HUES64 (cell line): Measurements from ENCODE around the gene ACOX3.
"Not testable (repeated sequence)": the region's sequence is repeated elsewhere in the genome, so short reads cannot be mapped to it uniquely, and the experiment has no call there.

Experiments used
- H3K27ac ChIP-seq: 2 replicates; pipeline ENCODE4 v1.7.0; 2013; ENCODE audit warnings: low read depth, low read length, inconsistent platforms
- H3K27me3 ChIP-seq: 2 replicates; pipeline ENCODE4 v1.6.1; 2013; ENCODE audit warnings: mild to moderate bottlenecking, low read length; ENCODE audit not compliant: insufficient read depth
- H3K36me3 ChIP-seq: 2 replicates; pipeline ENCODE4 v1.6.1; 2013; ENCODE audit warnings: mild to moderate bottlenecking, low read length; ENCODE audit not compliant: insufficient read depth
- H3K4me1 ChIP-seq: 2 replicates; pipeline ENCODE4 v1.6.1; 2013; ENCODE audit warnings: mild to moderate bottlenecking, low read length, moderate library complexity; ENCODE audit not compliant: insufficient read depth
- H3K4me3 ChIP-seq: 2 replicates; pipeline ENCODE4 v1.5.1; 2013; ENCODE audit warnings: mild to moderate bottlenecking, low read length, moderate library complexity
- H3K9ac ChIP-seq: 2 replicates; pipeline ENCODE4 v1.6.1; 2013; ENCODE audit warnings: mild to moderate bottlenecking, low read depth, low read length
- H3K9me3 ChIP-seq: 2 replicates; pipeline ENCODE4 v1.6.1; 2013; ENCODE audit warnings: low read depth, low read length; ENCODE audit not compliant: insufficient read depth
- WGBS: fragments of 150-250, 120-280 bp; methylation state at CpG from one replicate; pipeline ENCODE4 v1.1.7; 2013; ENCODE audit warnings: missing lambda C conversion rate; 5-methylcytosine and 5-hydroxymethylcytosine counted together

ACOX3 gene

DNA sequence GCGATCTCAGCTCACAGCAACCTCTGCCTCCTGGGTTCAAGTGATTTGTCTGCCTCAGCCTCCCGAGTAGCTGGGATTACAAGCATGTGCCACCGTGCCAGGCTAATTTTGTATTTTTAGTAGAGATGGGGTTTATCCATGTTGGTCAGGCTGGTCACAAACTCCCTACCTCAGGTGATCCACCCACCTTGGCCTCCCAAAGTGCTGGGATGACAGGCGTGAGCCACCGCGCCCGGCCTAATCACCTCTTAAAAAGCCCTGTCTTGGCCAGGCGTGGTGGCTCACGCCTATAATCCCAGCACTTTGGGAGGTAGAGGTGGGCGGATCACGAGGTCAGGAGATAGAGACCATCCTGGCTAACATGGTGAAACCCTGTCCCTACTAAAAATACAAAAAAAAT, 91.3 kb downstream of the ACOX3 start:
- H3K4me1 ChIP-seq: peaks cover 10% of the 10 kb centered on the region
- not testable (repeated sequence) for H3K4me3 ChIP-seq, H3K9me3 ChIP-seq, H3K9ac ChIP-seq, H3K36me3 ChIP-seq, H3K27ac ChIP-seq
- H3K27me3 ChIP-seq: peaks cover 15% of the 10 kb centered on the region
- 91% methylated on average over 11 of the region's 11 CpGs for WGBS

DNA sequence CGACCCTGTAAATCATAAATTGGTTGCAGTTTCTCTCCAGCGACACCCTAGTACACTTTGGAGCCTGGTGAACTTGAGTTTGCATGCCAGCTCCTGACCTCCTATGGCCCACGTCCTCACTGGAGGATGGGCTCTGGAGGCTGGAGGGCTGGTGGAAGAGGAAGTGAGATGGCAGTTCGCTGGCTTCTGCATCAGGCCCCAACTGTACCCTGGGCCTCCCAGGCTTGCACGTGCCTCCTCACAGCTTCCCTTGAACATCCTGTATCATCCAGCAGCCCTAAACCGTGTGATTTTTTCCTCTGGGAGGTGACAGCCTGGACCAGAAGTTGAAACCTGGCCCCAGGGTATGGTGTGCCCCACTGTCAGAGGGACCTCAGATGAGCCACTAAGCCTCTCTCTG, 92.5 kb downstream of the ACOX3 start:
- peaks cover 6% of the 10 kb centered on the region for H3K27me3 ChIP-seq
- no peaks in the 10 kb centered on the region for H3K9me3 ChIP-seq
- H3K27ac ChIP-seq: no peak overlapping the region
- H3K4me1 ChIP-seq: peaks cover 10% of the 10 kb centered on the region
- H3K36me3 ChIP-seq: no peaks in the 10 kb centered on the region
- H3K4me3 ChIP-seq: no peak overlapping the region
- no peak overlapping the region for H3K9ac ChIP-seq
- 94% methylated on average over 6 of the region's 6 CpGs for WGBS

DNA sequence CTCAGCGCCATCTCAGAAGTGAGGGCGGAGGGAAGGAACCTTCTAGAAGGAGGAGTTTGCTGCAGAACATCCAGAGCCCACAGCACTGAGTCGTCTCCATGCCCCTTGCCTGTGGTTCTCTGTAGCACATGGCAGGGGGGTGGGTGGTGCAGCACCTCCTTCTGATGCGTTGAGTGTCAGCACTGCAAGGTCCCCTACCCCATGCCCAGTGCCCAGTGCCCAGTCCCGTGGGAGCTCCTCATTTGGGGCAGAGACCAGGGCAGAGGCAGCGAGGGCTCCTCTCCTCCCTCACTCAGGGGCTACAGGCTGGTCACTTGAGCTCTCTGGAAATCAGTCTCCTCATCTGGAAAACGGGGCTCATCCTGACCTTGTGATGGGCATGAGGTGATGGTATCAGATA, 92.9 kb downstream of the ACOX3 start:
- Histone ChIP-seq H3K27me3 (peaks cover 6% of the 10 kb centered on the region), H3K9me3 (no peaks in the 10 kb centered on the region), H3K27ac (no peak overlapping the region), H3K9ac (no peak overlapping the region), H3K4me1 (peaks cover 10% of the 10 kb centered on the region), H3K4me3 (no peak overlapping the region), H3K36me3 (no peaks in the 10 kb centered on the region)
- WGBS: 92% methylated on average over 7 of the region's 7 CpGs

DNA sequence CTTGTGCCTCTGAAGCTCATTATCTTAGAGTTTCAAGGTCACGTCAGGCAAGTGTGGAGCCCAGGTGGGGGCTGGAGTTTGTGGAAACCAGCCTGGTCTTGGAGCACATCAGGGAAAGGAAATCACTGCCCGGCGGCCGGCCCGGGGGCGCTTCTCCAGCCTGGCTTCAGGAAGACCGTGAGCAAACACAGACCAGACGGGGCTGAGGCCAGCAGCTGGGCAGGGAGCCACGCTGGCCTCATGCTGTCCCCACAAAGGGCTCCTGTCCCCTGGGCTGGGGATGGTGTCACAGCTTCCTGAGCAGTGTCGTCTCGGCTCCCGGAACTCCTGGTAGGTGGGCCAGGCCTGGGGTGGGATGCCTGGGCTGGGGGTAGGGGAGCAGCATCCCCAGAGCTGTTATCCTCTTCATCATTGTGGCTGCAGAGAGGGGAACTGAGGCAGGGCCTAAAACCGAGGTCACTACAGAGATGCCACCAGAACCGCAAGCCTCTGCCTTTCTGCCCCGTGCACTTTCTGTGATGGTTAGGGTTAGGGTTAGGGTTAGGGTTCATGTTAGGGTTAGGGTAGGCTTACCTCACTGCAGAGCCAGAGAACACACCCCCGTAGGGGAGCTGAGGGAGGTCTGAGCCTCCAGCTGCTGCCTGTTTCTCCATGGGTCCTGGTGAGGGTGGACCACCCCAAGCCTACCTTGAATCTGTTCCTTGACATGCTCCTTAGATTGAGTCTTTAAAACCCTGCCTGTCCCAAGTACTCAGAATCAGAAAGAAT, 93.5 kb downstream of the ACOX3 start:
- Histone ChIP-seq H3K36me3 (no peaks in the 10 kb centered on the region), H3K4me1 (peaks cover 6% of the 10 kb centered on the region), H3K9ac (no peak overlapping the region), H3K9me3 (no peaks in the 10 kb centered on the region), H3K27me3 (peaks cover 5% of the 10 kb centered on the region), H3K27ac (no peak overlapping the region), H3K4me3 (no peak overlapping the region)
- 92% methylated on average over 16 of the region's 16 CpGs for WGBS

DNA sequence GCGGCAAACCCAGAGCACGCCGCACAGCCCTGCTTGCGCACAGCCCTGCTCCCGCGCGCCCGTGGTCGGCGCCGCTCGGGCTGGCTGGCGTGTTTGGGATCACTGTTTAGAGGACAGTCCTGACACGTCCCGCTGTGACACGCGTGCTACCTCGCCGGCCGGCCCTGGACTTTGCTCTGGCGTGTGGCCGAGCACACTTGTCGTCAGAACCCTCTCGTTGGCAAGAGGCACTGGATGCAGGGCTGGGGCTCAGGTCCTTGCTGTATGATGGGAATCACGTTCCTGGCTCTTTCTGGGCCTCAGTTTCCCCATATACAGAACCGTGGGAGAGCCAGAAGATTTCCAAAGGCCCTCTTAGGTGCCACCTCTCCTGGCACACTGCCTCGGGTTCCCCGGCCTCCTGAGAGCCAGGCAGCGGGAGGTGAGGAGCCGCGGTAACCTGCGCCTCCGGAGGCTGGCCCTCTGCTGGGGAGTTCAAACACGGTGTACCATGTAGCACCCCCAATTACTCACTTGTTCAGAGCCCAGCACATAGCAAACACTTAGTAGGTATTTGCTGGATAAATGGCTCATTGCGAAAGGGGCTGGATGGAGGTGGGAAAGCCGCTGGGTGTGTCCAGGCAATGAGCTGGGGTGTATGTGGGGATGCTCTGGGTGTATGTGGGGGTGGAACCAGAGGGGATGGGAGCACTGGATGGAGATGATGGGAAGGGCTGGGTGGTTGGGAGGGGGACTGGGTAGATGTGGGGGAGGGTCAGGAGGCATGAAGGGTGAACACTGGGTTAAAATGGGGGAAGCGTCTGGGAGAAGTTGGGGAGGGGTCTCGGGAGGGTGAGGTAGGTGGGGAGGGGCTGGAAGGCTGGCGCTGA, 94.3 kb downstream of the ACOX3 start:
- Histone ChIP-seq H3K27me3 (no peaks in the 10 kb centered on the region; the same call in none of the 2 replicates), H3K9ac (no peak overlapping the region), H3K9me3 (no peaks in the 10 kb centered on the region), H3K4me3 (no peak overlapping the region), H3K27ac (no peak overlapping the region), H3K36me3 (no peaks in the 10 kb centered on the region), H3K4me1 (no peaks in the 10 kb centered on the region)
- 93% methylated on average over 39 of the region's 39 CpGs for WGBS

DNA sequence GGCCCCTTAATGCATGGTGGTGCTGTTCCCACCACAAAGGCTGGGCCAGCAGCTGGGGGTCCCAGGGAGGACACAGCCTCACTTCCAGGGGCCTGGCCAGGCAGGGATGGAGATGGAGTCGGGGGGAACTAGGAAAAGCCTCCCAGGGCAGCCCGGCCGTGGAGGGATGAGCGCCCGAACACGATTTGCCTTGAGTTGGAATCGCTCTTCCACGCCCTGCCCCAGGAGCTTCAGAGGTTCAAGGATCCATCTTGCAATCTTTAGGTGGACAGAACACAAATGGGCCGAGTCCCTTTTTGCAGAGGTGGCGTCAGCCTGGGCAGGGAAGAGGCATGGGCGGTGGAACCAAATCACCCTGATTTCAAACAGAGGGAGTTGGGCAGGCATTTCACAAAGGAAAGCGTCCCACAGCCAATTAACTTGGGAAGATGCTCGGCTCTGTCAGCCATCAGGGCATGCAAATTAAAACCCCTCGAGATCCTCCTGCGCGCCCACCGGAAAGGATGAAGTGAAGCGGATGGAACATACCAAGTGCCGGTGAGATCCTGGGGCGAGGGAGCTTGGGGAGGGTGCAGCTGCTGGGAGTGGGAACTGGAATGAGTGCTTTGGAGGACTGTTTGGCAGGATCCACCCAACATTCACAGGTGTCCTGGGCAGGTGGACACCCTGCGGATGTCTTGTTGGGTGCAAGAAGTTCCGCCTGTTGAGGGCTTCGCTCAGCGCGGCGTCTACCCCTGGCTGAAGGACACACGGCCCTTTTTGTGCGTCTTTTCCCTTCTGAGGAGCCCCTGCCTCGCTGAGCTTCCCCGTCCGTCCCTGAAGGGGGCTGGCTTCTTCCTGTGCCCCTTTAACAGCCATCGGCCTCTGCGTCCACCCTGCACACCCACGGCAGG, 95.2 kb downstream of the ACOX3 start:
- Histone ChIP-seq H3K4me3 (no peak overlapping the region), H3K27ac (no peak overlapping the region), H3K36me3 (no peaks in the 10 kb centered on the region), H3K27me3 (no peaks in the 10 kb centered on the region; the same call in none of the 2 replicates), H3K4me1 (no peaks in the 10 kb centered on the region), H3K9ac (no peak overlapping the region), H3K9me3 (no peaks in the 10 kb centered on the region)
- 93% methylated on average over 34 of the region's 34 CpGs for WGBS

DNA sequence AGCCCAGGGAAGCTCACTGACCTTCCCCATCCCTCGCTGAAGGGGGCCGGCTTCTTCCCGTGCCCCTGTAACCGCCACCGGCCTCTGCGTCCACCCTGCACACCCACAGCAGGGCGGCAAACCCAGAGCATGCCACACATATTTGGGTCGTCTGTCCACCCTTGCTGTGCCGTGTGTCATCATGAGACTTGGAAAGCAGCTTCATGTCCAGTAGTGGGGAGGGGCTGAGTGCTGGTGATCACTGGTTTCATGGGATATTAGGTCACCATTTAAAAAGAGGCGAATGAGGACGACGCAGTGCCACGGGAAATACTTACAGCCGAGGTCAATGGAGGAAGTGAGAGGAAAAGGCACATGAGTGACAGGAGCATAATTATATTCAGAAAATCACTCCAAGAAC, 96.1 kb downstream of the ACOX3 start:
- H3K4me1 ChIP-seq: no peaks in the 10 kb centered on the region
- 90% methylated on average over 14 of the region's 14 CpGs for WGBS
- H3K4me3 ChIP-seq: no peak overlapping the region
- H3K9ac ChIP-seq: no peak overlapping the region
- H3K27me3 ChIP-seq: no peaks in the 10 kb centered on the region; the same call in none of the 2 replicates
- no peaks in the 10 kb centered on the region for H3K36me3 ChIP-seq
- no peaks in the 10 kb centered on the region for H3K9me3 ChIP-seq
- no peak overlapping the region for H3K27ac ChIP-seq

DNA sequence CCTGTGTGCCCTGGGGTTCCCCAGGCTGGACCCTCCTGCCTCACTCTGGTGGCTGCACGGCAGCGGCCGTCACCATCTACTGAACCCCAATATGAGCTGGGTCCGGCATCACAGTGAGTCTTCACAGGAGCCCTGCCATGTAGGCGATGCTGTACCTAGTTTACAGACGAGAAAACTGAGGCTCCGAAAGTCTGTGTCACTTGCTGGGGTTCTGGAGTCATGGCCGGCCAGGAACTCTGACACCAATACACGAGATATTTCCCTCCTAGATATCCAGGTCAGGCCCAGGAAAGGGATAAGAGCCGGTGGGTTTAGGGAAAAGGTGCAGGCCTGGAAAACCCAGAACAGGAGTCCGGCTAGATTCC, 96.6 kb downstream of the ACOX3 start:
- WGBS: 92% methylated on average over 11 of the region's 11 CpGs
- no peaks in the 10 kb centered on the region; the same call in none of the 2 replicates for H3K27me3 ChIP-seq
- H3K4me3 ChIP-seq: no peak overlapping the region
- no peaks in the 10 kb centered on the region for H3K36me3 ChIP-seq
- H3K9ac ChIP-seq: no peak overlapping the region
- no peaks in the 10 kb centered on the region for H3K4me1 ChIP-seq
- no peak overlapping the region for H3K27ac ChIP-seq
- H3K9me3 ChIP-seq: no peaks in the 10 kb centered on the region

DNA sequence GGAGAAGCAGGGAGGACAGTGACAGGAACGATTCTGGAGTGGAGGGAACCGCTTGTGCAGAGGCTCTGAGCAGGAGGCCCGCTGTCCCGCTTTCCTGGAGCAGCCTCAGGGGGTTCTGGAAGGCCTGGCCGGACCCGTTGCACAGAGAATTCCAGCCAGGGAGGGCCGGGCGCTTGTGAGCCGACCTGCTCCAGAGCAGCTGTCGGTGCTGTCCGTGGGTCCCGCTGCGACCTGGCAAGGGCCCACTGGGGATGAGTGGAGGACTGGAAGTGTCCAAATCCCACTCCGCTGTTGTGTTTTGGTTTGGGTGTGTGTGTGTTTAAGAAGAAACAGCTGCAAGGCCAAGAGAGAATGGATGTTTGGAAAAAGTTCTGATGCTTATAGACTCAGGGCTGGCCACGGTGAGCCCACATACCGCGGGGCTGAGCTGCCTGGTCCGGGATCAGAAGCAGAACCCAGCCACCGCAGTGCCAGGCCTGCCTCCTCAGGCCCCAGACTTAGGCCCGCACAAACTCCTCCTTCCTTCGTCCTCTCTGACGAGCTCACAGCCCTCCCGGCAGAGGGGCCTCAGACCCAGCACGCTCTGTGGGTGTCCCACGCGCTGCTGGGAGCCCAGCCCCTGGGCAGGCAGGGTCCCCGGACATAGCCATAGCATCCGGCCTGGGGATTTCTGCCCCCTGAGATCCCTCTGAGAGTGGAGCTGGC, 97.1 kb downstream of the ACOX3 start:
- Histone ChIP-seq H3K27ac (no peak overlapping the region), H3K9ac (no peak overlapping the region), H3K27me3 (no peaks in the 10 kb centered on the region; the same call in none of the 2 replicates), H3K4me3 (no peak overlapping the region), H3K9me3 (no peaks in the 10 kb centered on the region), H3K36me3 (no peaks in the 10 kb centered on the region), H3K4me1 (no peaks in the 10 kb centered on the region)
- 94% methylated on average over 28 of the region's 28 CpGs for WGBS

DNA sequence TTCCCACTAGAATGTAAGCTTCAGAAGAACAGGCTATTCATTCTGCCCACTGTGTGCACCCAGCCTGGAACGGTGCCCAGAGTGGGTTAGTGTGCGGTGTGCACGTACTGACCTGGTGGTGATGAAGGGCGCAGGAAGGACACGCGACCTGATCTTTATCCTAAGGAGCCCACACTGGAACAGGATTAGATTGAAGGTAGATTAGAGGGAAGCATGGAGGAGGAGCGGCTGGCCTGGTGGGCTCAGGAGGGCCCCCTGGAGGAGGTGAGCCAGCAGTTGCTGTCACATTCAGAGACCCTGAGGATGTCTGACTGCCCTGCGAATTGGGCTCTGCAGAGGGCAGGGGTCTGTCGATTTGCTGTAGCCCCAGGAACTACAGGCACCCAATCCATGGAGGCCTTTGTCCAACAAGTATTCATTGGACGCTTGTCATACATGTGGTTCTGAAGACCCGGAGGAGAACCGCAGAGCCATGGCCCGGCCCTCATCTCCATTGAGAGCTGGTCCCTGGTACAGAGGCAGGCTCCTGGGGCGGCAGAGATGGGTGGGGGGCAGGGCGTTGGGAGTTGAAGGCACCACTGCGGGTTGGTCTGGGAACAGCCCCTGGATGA, 97.8 kb downstream of the ACOX3 start:
- Histone ChIP-seq H3K9ac (no peak overlapping the region), H3K4me3 (no peak overlapping the region), H3K9me3 (no peaks in the 10 kb centered on the region), H3K27me3 (no peaks in the 10 kb centered on the region; the same call in 1 of the 2 replicates), H3K4me1 (no peaks in the 10 kb centered on the region), H3K36me3 (no peaks in the 10 kb centered on the region), H3K27ac (no peak overlapping the region)
- 77% methylated on average over 16 of the region's 16 CpGs for whole genome bisulfite sequencing
